HG03521 (cell line): ENCODE data around the gene TNFAIP3.

ENCODE experiments used
- ATAC-seq: cut with Tn5 transposase; IDR thresholded peaks from one replicate; pipeline ENCODE4 v1.9.1; 2021; ENCODE audit warnings: mild to moderate bottlenecking, moderate library complexity; ENCODE audit not compliant: unreplicated experiment

Gene TNFAIP3

DNA sequence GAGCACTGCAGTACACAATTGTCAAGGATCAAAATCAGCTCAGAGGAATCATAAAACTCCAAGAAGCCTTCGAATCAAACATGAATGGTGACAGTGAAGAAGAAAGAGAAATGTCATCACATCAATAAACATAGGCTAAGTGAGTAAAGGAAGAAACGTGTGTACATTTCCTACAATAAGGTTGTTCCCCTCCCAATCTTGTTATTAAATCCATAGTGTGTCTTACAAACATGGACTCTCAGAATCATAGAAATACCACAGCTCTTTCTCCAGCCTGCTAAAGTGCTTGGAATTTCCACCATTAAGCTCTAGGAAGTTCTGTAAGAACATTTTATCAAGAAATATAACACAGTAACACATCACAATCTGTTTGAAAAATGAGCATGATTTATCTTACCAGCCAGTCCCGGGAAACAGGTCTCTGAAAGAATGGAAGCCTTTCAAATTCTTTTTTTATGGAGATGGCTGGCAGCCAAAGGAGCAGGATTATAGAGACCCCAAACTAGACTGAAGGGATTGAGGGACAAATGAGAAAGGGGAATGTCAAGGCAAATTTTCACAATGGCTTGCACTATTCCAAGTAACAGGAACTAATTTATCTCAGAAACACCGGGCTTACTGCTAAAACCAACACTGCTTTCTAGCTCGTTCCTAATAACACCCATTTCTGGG, 4.5 kb upstream of the TNFAIP3 start:
- no peak for ATAC-seq

- ATAC-seq, result no peak
These were observed 3.8 kb upstream of the TNFAIP3 start for GRCh38 chr6:137863091-137863797.

DNA sequence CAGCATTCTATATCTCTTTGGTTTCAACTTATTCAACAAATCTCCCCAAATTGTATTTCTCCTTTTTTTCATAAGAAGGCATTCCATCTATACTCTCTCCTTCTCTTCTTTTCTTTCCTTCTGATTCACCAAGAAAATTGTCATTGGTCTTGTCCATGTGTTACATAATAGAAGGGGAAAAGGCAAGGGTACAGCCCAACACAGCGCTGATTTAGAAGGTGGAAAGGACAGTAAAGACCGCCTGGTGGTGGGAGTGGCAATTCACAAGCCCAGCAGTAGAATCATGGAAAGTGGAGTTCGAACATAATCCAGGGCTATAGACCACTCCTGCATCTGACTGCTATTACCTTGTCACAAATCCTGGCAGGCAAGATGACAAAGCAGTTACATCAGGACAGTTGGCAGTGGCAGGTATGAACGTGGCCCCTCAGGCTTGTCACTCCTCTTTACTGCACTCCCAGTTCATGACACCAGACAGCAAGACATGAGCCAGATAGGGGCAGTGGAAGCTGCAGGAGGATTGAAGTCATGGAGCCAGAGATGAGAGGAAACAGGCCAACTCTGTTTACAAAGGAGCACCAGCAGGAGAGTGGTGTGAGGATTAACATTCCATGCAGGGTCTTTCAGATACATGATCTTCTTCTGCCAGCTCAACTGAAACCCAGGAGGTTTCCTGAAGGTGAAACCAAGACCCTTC, 2.1 kb upstream of the TNFAIP3 start:
- ATAC-seq, result no peak

DNA sequence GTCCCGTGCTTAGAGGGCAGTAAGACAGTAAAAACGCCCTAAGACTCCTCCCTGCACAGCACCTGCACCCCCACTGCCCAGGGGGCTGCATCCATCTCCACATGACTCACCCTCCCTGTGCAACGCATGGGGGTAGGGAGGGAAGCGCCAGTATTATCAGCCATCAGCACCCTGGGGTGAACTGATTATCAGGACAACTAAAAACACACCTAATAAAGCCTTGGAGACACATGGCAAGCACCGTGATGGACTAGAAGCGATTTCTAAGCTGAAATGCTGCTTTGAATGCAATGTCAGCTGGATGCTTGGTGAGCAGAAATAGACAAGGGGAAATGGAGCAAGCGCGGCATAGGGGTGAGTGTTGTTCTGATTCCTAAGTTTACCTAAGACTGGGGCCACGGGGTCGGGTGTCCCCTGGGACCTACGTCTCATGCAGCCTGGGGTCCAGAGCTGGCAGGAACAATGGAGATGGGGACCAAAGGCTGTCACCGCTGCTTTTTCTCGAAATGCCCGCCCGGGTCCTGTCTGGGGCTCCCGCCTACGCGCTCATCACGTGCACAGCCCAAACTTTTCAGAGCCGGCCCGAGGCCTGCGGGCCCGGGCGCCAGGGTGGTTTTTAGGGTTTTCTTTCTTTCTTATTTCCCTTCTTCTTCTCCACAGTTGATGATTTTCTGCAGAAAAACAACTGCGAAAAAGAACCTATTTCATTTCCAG, 702 bp upstream of the TNFAIP3 start:
- peak; percentile 21 for ATAC-seq

DNA sequence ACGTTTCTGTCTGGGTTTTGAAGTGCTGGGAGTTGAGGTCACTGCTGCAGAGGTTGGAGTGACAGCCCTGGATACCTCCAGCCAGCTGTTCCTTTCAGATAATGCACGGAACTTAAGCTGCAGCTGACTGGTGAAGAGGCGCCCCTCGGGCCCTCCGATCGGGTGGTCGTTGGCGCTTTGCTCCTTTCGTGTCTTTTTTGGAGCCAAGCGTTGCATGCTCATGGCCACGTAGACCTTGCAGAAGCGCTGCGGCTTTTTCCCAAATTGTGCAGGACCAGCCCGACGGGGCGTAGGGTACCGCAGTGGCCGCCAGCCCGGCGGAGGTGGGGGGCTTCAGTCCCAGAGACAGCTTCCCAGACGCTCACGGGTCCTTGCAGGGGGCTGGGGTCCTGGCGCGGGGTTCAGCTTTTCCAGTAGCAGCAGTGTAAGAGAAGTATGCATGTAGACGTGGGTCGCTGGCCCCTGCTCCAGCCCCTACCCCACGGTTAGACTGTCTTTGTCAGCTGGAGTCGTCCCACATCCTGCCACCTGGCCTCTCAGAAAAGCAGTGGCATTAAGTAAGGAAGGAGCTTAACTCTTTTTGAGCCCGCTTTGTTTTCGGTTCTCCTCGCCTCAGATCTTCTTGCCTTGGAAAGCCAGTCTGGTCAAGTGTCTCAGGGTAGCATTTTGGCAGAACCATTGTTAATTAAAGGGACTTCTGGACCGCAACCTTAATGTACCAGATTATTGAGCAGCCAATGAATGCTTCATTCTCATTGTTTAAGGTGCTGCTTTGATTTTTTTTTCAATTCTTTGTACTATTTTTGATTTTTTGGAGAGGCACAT, 838 bp downstream of the TNFAIP3 start:
- ATAC-seq, result peak; percentile 2

GRCh38 chr6:137868721-137869548, 1.9 kb downstream of the TNFAIP3 start:
- no peak for ATAC-seq

- ATAC-seq, result no peak
These were observed 2.7 kb downstream of the TNFAIP3 start for GRCh38 chr6:137869549-137870307.

DNA sequence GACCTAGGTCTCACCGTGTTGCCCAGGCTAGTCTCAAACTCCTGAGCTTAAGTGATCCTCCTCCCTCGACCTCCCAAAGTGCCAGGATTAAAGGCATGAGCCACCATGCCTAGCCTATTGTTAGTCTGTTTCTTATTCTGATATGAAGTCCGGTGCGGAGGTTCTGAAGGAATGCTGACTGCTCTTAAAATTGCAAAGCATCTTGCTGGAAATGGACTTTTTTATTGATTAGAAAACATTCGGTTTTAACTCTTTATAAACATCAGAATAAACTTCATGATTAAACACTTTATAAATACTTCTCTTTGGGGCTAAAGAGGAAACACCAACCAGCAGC, 3.2 kb downstream of the TNFAIP3 start:
- ATAC-seq, result no peak

DNA sequence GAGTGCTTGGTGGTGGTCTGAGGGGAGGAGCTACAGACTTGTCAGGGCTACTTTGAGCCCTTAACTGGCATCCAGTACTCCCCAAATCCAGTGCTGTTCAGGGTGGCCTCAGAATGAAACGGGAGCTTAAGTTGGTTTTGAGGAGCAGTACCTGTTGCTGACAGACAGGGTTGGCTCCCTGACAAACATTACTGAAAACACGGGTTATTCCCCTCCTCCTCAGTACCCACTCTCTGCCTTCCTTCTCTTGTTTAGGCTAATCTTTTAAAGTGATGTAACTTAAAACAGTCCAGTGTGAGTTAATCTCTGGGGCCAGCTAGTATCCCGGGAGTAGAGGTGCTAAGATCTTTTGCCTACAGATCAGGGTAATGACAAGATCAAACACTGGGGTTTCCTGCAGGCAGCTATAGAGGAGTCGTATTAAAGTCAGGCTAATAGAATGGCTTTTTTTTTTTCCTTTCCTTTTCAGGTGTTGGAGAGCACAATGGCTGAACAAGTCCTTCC, 3.7 kb downstream of the TNFAIP3 start:
- peak; percentile 22 for ATAC-seq

GRCh38 chr6:137871291-137871690, 4.2 kb downstream of the TNFAIP3 start:
- ATAC-seq, result no peak

GRCh38 chr6:137871831-137872454, 4.9 kb downstream of the TNFAIP3 start:
- no peak for ATAC-seq

DNA sequence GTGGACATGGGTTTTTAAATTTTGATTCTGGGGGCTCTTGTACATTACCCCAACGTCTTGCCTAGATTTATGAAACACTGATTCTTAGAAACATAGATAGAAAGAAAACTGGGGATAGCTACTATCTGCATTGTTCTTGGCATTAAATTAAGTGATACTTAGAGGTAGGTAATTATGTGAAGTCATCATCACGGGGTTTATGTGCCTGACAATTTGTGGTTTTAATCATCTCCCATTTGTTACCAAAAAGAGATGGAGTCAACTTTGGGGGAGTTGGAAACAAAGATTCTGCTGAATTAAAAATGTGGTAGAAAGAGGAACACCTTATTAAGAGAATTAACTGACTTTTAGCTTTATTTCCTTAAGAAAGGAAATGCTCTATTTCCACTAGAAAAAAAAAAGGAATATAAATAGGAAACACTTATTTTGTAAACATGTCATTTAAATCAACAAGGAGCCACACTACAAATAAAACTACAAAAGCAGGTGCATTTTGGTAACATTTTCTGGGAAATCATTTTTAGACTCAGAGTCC, 5.6 kb downstream of the TNFAIP3 start:
- no peak for ATAC-seq

DNA sequence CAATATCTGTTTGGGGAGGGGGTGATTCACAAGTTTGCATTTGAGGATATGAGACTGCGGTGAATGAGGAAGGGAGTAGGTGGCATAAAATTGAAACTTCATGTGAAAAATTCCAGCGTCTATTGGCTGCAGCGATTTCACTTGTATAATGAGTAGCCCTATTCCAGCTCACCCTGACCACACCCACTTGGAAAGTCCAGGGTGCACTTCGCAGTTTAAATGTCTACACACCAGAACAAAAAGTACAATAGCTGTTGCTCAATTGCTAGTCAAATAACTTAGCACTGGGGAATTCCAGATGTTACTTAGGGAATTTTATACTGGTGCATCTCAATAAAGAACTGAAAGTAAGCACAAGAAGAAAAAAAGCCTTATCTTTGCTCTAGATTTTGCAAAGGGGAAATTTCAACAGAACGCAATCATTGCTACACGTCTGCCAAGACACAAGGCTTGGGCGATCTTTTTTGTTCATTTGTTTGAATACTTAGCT, 6.3 kb downstream of the TNFAIP3 start:
- no peak for ATAC-seq

GRCh38 chr6:137874204-137875057, 7.4 kb downstream of the TNFAIP3 start:
- ATAC-seq, result no peak

GRCh38 chr6:137875058-137875520, 8.0 kb downstream of the TNFAIP3 start:
- ATAC-seq, result no peak

- ATAC-seq, result no peak
These were observed 8.5 kb downstream of the TNFAIP3 start for GRCh38 chr6:137875606-137876005.

DNA sequence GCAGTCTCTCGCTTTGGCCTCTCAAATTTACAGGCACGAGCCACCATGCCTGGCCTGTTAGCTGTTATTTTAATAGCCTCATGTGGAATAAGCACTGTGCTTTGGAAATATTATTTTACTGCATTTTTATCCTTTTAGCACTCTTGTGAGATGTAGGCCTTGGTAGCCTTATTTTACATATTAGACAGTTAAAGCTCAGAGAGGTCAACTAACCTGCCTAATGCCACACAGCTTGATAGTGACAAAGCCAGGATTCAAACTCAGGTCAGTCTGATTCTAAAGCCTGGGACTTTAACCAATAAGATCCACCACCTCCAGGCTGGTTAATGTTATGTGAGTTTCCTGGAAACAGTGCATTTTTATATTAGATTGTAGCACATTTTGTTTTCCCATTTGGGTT, 9.5 kb downstream of the TNFAIP3 start:
- no peak for ATAC-seq
